Vagina (tissue), 2 donors: ENCODE data around the gene KIF16B.

ENCODE experiments used
- POLR2A ChIP-seq, 2 donors: fragments of 450-650 bp; IDR thresholded peaks; one replicate each; pipeline ENCODE4 v1.6.1; 2017; ENCODE audit warnings: antibody characterized with exemption in 2 of 2, mild to moderate bottlenecking in 2 of 2, moderate library complexity in 2 of 2
- POLR2AphosphoS5 ChIP-seq, 2 donors: sonication (generic); formaldehyde crosslinking; IDR thresholded peaks; one replicate each; pipeline ENCODE4 v1.9.0; 2017; ENCODE audit warnings: antibody characterized with exemption in 2 of 2, mild to moderate bottlenecking in 2 of 2, low read depth in 1 of 2; ENCODE audit not compliant: insufficient read depth in 1 of 2
- TF ChIP-seq, protein P1 (sequence below), 3 experiments: fragments of 450-650 bp in 2 of 3; fragments of 200-600 bp in 1 of 3; sonication (generic) in 1 of 3; IDR thresholded peaks; one replicate each; pipeline ENCODE4 v1.5.1; 2017 to 2019; ENCODE audit warnings: antibody characterized with exemption in 3 of 3, mild to moderate bottlenecking in 2 of 3, moderate library complexity in 2 of 3

DNA sequence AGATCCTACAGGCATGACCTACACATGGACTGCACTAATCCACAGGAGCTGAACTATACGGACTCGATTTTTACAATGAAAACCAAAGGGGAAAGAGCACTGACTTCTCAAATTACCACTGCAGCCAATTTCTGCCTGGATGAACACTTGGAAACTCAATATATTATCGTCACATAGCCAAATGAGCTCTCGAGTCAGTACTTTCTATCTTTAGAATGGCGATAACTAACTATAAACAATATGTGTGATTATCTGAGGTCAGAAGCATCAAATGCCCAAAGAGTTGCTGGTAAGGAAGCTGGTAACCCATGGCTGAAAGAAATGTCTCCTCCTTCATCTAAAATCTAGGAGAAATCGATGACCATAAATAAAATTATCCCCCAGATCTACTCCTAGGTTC lies 86.7 kb downstream of the KIF16B start:
- TF ChIP-seq POLR2AphosphoS5 (IDR thresholded peaks at IDR 0.05; ENCODE audit: insufficient read depth in 1 of 2, low read depth in 1 of 2), result no peak
- no peak for TF ChIP-seq POLR2A (IDR thresholded peaks at IDR 0.05)
- TF ChIP-seq, protein P1, sequence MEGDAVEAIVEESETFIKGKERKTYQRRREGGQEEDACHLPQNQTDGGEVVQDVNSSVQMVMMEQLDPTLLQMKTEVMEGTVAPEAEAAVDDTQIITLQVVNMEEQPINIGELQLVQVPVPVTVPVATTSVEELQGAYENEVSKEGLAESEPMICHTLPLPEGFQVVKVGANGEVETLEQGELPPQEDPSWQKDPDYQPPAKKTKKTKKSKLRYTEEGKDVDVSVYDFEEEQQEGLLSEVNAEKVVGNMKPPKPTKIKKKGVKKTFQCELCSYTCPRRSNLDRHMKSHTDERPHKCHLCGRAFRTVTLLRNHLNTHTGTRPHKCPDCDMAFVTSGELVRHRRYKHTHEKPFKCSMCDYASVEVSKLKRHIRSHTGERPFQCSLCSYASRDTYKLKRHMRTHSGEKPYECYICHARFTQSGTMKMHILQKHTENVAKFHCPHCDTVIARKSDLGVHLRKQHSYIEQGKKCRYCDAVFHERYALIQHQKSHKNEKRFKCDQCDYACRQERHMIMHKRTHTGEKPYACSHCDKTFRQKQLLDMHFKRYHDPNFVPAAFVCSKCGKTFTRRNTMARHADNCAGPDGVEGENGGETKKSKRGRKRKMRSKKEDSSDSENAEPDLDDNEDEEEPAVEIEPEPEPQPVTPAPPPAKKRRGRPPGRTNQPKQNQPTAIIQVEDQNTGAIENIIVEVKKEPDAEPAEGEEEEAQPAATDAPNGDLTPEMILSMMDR (IDR thresholded peaks at IDR 0.05), result no peak
